Transverse colon (tissue), 4 donors: ENCODE data around the gene SLC39A8.

Source experiments
- POLR2A ChIP-seq: fragments of 450-650 bp; IDR thresholded peaks from one replicate; pipeline ENCODE4 v1.6.1; 2016; ENCODE audit warnings: antibody characterized with exemption, mild to moderate bottlenecking, moderate library complexity
- POLR2AphosphoS5 ChIP-seq, 3 donors: sonication (generic); formaldehyde crosslinking; IDR thresholded peaks; one replicate each; pipeline ENCODE4 v1.6.1; 2016; ENCODE audit warnings: antibody characterized with exemption in 3 of 3
- TF ChIP-seq, protein P1 (sequence below), 5 experiments: fragments of 200-600 bp in 3 of 5; fragments of 450-650 bp in 2 of 5; sonication (generic) in 3 of 5; IDR thresholded peaks; 1 replicate in 2 of 5; 2 replicates in 3 of 5; pipeline ENCODE4 v1.5.1; 2016 to 2017; ENCODE audit warnings: antibody characterized with exemption in 5 of 5, inconsistent platforms in 3 of 5, mild to moderate bottlenecking in 2 of 5, moderate library complexity in 1 of 5

DNA sequence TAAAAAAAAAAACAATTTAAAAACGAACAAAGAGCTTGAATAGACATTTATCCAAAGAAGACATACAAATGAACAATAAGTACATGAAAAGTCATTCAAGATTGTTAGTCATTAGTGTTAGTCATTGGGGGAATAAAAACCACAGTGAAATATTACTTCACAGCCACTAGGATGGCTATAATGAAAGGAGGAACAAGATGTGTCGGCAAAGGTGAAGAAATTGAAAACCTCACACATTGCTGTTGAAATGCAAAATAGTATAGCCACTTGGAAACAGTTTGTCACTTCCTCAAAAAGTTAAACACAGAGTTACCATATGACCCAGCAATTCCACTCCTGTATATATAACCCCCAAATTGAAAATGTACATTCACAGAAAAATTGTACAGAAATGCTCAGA, 45.2 kb upstream of the SLC39A8 start:
- TF ChIP-seq, protein P1, sequence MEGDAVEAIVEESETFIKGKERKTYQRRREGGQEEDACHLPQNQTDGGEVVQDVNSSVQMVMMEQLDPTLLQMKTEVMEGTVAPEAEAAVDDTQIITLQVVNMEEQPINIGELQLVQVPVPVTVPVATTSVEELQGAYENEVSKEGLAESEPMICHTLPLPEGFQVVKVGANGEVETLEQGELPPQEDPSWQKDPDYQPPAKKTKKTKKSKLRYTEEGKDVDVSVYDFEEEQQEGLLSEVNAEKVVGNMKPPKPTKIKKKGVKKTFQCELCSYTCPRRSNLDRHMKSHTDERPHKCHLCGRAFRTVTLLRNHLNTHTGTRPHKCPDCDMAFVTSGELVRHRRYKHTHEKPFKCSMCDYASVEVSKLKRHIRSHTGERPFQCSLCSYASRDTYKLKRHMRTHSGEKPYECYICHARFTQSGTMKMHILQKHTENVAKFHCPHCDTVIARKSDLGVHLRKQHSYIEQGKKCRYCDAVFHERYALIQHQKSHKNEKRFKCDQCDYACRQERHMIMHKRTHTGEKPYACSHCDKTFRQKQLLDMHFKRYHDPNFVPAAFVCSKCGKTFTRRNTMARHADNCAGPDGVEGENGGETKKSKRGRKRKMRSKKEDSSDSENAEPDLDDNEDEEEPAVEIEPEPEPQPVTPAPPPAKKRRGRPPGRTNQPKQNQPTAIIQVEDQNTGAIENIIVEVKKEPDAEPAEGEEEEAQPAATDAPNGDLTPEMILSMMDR (IDR thresholded peaks at IDR 0.05) = no peak
- no peak for TF ChIP-seq POLR2A
- no peak for TF ChIP-seq POLR2AphosphoS5 (IDR thresholded peaks at IDR 0.05)
